GM18499 (cell line): ENCODE data around the gene SRR.
"Not testable (repeated sequence)": the region's sequence is repeated elsewhere in the genome, so short reads cannot be mapped to it uniquely, and the experiment has no call there.

ENCODE experiments used
- ATAC-seq: cut with Tn5 transposase; IDR thresholded peaks from one replicate; pipeline ENCODE4 v1.9.1; 2021; ENCODE audit warnings: moderate number of reproducible peaks; ENCODE audit not compliant: insufficient read depth, unreplicated experiment

SRR gene

GRCh38 chr17:2303204-2304188 is at the start of gene SRR, which contains the start of gene SMG6:
TSS of gene SRR (plus strand) at chr17:2303950. CDS start at chr17:2315561, 11,611 bp downstream.
TSS of gene SMG6 (minus strand) at chr17:2303785. CDS start at chr17:2303720, 65 bp downstream.
- peak; percentile 44 for ATAC-seq

GRCh38 chr17:2258830-2259229 is 44.9 kb upstream of the SRR start:
- not testable (repeated sequence) for ATAC-seq

- peak; percentile 53 for ATAC-seq
These were observed 43.8 kb upstream of the SRR start for GRCh38 chr17:2259769-2260536.

- ATAC-seq, result no peak
These were observed 41.6 kb upstream of the SRR start for GRCh38 chr17:2262135-2262587.

GRCh38 chr17:2263183-2264066 is 40.3 kb upstream of the SRR start:
- ATAC-seq, result no peak

- ATAC-seq, result no peak
These were observed 39.5 kb upstream of the SRR start for GRCh38 chr17:2264067-2264860.

GRCh38 chr17:2265166-2265565 is 38.6 kb upstream of the SRR start:
- not testable (repeated sequence) for ATAC-seq

GRCh38 chr17:2266045-2266864 is 37.5 kb upstream of the SRR start:
- ATAC-seq, result peak; percentile 50

GRCh38 chr17:2266865-2267228 is 36.9 kb upstream of the SRR start:
- ATAC-seq, result no peak

GRCh38 chr17:2267354-2267753 is 36.4 kb upstream of the SRR start:
- no peak for ATAC-seq

- ATAC-seq, result no peak
These were observed 31.6 kb upstream of the SRR start for GRCh38 chr17:2271985-2272702.

- no peak for ATAC-seq
These were observed 29.3 kb upstream of the SRR start for GRCh38 chr17:2274414-2274813.

- no peak for ATAC-seq
These were observed 28.0 kb upstream of the SRR start for GRCh38 chr17:2275722-2276121.

GRCh38 chr17:2277429-2278170 is 26.1 kb upstream of the SRR start:
- ATAC-seq, result no peak

GRCh38 chr17:2279707-2280106 is 24.0 kb upstream of the SRR start:
- no peak for ATAC-seq

- ATAC-seq, result no peak
These were observed 21.4 kb upstream of the SRR start for GRCh38 chr17:2282297-2282873.

- ATAC-seq, result no peak
These were observed 20.4 kb upstream of the SRR start for GRCh38 chr17:2283302-2283701.
